Fibroblast of pulmonary artery (primary cell): ENCODE measurements around the gene SPINDOC.

Source experiments
- DNase-seq: peaks from one replicate; pipeline ENCODE4 v3.0.0-alpha.2; 2010; ENCODE audit warnings: low read depth
- H3K4me3 ChIP-seq: replicated peaks from 2 replicates; pipeline ENCODE4 v1.5.1; 2011; ENCODE audit warnings: low read depth, mild to moderate bottlenecking, control low read depth, low read length, moderate library complexity
- CTCF ChIP-seq: IDR thresholded peaks from 2 replicates; pipeline ENCODE4 v1.5.1; 2011; ENCODE audit warnings: mild to moderate bottlenecking, control low read depth, low read length, inconsistent platforms; ENCODE audit errors: missing control alignments

Gene SPINDOC

GRCh38 chr11:63775191-63775590 lies 38.1 kb upstream of the SPINDOC start:
- DNase-seq: no peak
- H3K4me3 ChIP-seq: no peak overlapping the region
- TF ChIP-seq CTCF: no peak

GRCh38 chr11:63779039-63779438 lies 34.2 kb upstream of the SPINDOC start:
- TF ChIP-seq CTCF: no peak
- H3K4me3 ChIP-seq: no peak overlapping the region
- DNase-seq: peak; percentile 33

GRCh38 chr11:63782749-63783148 lies 30.5 kb upstream of the SPINDOC start:
- H3K4me3 ChIP-seq: no peak overlapping the region
- no peak for DNase-seq
- no peak for TF ChIP-seq CTCF

- TF ChIP-seq CTCF: no peak
- DNase-seq: no peak
- no peak overlapping the region for H3K4me3 ChIP-seq
Measured at GRCh38 chr11:63783925-63784592, 29.2 kb upstream of the SPINDOC start.

- H3K4me3 ChIP-seq: no peak overlapping the region
- TF ChIP-seq CTCF: no peak
- DNase-seq: no peak
Measured at GRCh38 chr11:63785823-63786222, 27.4 kb upstream of the SPINDOC start.

GRCh38 chr11:63791495-63792167 lies 21.6 kb upstream of the SPINDOC start:
- no peak overlapping the region for H3K4me3 ChIP-seq
- TF ChIP-seq CTCF: no peak
- DNase-seq: no peak

- H3K4me3 ChIP-seq: no peak overlapping the region
- DNase-seq: no peak
- no peak for TF ChIP-seq CTCF
Measured at GRCh38 chr11:63793161-63793560, 20.1 kb upstream of the SPINDOC start.
